Measurements from ENCODE around the gene VPS29. TPM values are rescaled to one million over a fixed set of nuclear protein-coding genes. Genes with fewer than 3 reads are reported as not detected.
A peak's percentile ranks its signal among the peaks of the same experiment; 100 is the strongest.

VPS29 gene
- 100 to 1,000 TPM in 2 of 4 donors, 10 to 100 TPM in 2; 81.1 to 124 (median 106) TPM for total RNA-seq

DNA sequence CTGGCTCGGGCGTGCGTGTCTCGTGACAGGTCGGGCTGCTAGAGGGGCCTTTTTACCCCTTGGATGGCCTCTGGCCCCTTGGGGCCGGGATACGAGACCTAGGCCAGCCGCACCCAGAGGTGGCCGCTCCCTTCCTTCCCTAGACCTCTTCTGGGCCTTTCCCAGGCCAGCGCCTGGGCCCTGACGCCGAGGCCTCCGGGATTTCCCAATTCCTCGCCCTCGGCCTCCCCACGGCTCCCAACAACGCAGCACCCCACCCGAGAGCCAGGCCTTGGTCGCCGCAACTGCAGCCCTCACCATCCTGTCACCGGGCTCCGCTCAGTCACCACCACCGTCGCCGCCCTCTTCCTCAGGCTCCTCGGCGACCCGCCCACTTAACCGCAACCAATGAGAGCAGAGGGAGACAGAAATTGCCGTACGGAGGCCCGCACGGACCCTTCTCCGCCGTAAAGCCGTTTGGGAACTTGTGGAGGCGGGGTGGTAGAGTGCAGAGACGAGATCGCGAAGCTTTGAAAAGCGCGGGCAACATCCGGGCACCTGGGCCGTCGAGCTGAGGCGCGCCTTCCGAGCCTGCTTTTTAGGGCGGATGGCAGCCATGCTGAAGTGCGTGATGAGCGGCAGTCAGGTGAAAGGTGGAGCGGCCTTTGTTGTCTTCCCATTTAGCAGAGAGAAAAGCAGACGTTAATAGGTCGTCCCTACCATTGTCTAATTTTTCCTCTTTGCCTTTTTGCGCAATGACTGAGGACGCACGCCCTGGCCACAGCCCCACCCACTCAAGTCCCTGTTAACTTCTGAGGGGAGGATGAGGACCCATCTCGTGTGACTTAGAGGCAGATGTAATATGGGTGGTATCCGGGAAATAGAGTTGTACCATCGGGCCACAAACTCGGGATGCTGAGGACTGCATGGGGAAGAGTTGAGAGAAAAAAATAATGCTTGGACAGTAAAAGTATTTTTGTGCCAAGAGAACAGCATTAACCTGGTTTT lies at the start of gene VPS29, which contains the start of gene RAD9B:
Gene VPS29 (minus strand): TSS at position 360 of the 987 bp plus-strand sequence. CDS start 60 bp downstream, at position 300.
Gene RAD9B (plus strand): TSS at position 580 of the 987 bp plus-strand sequence. CDS start 7 bp downstream, at position 587.
- peak within 1 kb of the TSS; percentile 89 to 96 (median 92) for H3K27ac ChIP-seq
- no peaks in the 10 kb centered on the region for H3K9me3 ChIP-seq
- TF ChIP-seq, protein P1, sequence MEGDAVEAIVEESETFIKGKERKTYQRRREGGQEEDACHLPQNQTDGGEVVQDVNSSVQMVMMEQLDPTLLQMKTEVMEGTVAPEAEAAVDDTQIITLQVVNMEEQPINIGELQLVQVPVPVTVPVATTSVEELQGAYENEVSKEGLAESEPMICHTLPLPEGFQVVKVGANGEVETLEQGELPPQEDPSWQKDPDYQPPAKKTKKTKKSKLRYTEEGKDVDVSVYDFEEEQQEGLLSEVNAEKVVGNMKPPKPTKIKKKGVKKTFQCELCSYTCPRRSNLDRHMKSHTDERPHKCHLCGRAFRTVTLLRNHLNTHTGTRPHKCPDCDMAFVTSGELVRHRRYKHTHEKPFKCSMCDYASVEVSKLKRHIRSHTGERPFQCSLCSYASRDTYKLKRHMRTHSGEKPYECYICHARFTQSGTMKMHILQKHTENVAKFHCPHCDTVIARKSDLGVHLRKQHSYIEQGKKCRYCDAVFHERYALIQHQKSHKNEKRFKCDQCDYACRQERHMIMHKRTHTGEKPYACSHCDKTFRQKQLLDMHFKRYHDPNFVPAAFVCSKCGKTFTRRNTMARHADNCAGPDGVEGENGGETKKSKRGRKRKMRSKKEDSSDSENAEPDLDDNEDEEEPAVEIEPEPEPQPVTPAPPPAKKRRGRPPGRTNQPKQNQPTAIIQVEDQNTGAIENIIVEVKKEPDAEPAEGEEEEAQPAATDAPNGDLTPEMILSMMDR (IDR thresholded peaks at IDR 0.05), result no peak
- peak; percentile 90 to 92 for TF ChIP-seq POLR2A (IDR thresholded peaks at IDR 0.05)
- H3K36me3 ChIP-seq, result no peaks in the 10 kb centered on the region
- peak; percentile 98 to 99 (median 99) for DNase-seq
- H3K4me1 ChIP-seq, result peaks cover 0 to 16% (median 3%) of the 10 kb centered on the region in 4 donors
- H3K27me3 ChIP-seq, result no peaks in the 10 kb centered on the region
- H3K4me3 ChIP-seq, result peak within 1 kb of the TSS; percentile 70 to 99 (median 86)

GRCh38 chr12:110550981-110551380 lies 49.1 kb upstream of the VPS29 start:
- Histone ChIP-seq H3K4me3 (no peak overlapping the region), H3K9me3 (no peaks in the 10 kb centered on the region), H3K4me1 (peaks cover 0 to 23% (median 0%) of the 10 kb centered on the region in 4 donors), H3K36me3 (peaks cover 0 to 14% (median 0%) of the 10 kb centered on the region in 3 donors), H3K27me3 (no peaks in the 10 kb centered on the region), H3K27ac (no peak overlapping the region)
- TF ChIP-seq, protein P1 (IDR thresholded peaks at IDR 0.05), result no peak
- no peak for TF ChIP-seq POLR2A (IDR thresholded peaks at IDR 0.05)
- no peak for DNase-seq

- Histone ChIP-seq H3K36me3 (peaks cover 0 to 18% (median 0%) of the 10 kb centered on the region in 3 donors), H3K4me1 (peaks cover 0 to 25% (median 0%) of the 10 kb centered on the region in 4 donors), H3K27me3 (no peaks in the 10 kb centered on the region), H3K4me3 (no peak overlapping the region), H3K27ac (peak overlapping the region in 1 of 4 donors; percentile 63), H3K9me3 (no peaks in the 10 kb centered on the region)
- TF ChIP-seq, protein P1 (IDR thresholded peaks at IDR 0.05), result no peak
- no peak for TF ChIP-seq POLR2A (IDR thresholded peaks at IDR 0.05)
- DNase-seq, result no peak
Measured at GRCh38 chr12:110549716-110550115, 47.8 kb upstream of the VPS29 start.

DNA sequence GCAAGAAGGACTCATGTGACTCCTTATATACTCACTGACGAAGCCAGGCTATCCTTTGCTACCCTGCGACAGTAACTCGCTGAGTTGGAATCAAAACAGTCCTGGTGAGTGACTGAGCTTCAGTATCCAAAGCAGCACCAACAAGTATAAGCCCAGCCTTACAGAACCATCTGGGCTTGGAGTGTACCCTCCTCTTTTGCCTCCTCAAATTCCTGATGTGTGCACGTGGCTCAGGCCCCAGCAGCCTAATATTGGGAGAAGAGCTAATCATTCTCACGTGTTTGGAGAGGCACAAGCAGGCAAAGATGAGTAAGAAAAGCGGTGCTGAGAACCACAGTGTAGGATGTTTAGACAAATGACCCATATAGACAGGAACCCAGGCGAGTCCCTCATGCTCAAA lies 46.8 kb upstream of the VPS29 start:
- peak overlapping the region in 1 of 4 donors; percentile 63 for H3K27ac ChIP-seq
- no peak for DNase-seq
- no peaks in the 10 kb centered on the region for H3K9me3 ChIP-seq
- peaks cover 0 to 25% (median 3%) of the 10 kb centered on the region in 4 donors for H3K4me1 ChIP-seq
- peaks cover 0 to 18% (median 0%) of the 10 kb centered on the region in 3 donors for H3K36me3 ChIP-seq
- H3K27me3 ChIP-seq, result no peaks in the 10 kb centered on the region
- H3K4me3 ChIP-seq, result no peak overlapping the region
- TF ChIP-seq, protein P1 (IDR thresholded peaks at IDR 0.05), result no peak
- no peak for TF ChIP-seq POLR2A (IDR thresholded peaks at IDR 0.05)

- H3K4me1 ChIP-seq, result peaks cover 0 to 34% (median 5%) of the 10 kb centered on the region in 4 donors
- DNase-seq, result no peak
- H3K27ac ChIP-seq, result peak overlapping the region in 1 of 4 donors; percentile 29
- H3K36me3 ChIP-seq, result peaks cover 0 to 18% (median 0%) of the 10 kb centered on the region in 3 donors
- no peaks in the 10 kb centered on the region for H3K9me3 ChIP-seq
- H3K27me3 ChIP-seq, result no peaks in the 10 kb centered on the region
- TF ChIP-seq, protein P1 (IDR thresholded peaks at IDR 0.05), result no peak
- no peak for TF ChIP-seq POLR2A (IDR thresholded peaks at IDR 0.05)
- H3K4me3 ChIP-seq, result no peak overlapping the region
Measured at GRCh38 chr12:110547090-110547489, 45.2 kb upstream of the VPS29 start.

Data from Peyer's patch (tissue), 4 donors.